B cell (primary cell): Measurements from ENCODE around the gene C4orf33. TPM values are rescaled to one million over a fixed set of nuclear protein-coding genes. Genes with fewer than 3 reads are reported as not detected.

ENCODE experiments used
- ATAC-seq: fragments of 200-7000 bp; cut with Tn5 transposase; one replicate; pipeline ENCODE4 v1.10.0; 2021; ENCODE audit warnings: low read depth, mild to moderate bottlenecking, moderate number of reproducible peaks, moderate library complexity
- CTCF ChIA-PET: fragments of 350-600 bp; sonication (Branson Sonifier 250); formaldehyde crosslinking; loops from one replicate; lab custom pipeline; 2021; ENCODE audit warnings: antibody characterized with exemption, inconsistent platforms; lab: Charles Lee
- POLR2A ChIA-PET: fragments of 350-600 bp; sonication (Branson Sonifier 250); formaldehyde crosslinking; loops from one replicate; lab custom pipeline; 2021; ENCODE audit warnings: antibody characterized with exemption; lab: Charles Lee
- DNase-seq: peaks from one replicate; pipeline ENCODE4 v3.0.0; 2013
- H2AFZ ChIP-seq: 2 replicates; pipeline ENCODE4 v1.6.1; 2012; ENCODE audit warnings: mild to moderate bottlenecking, low read depth, low read length; ENCODE audit not compliant: insufficient read depth, poor library complexity, severe bottlenecking
- H3K27ac ChIP-seq, 2 donors: 1 replicate in 1 of 2; 2 replicates in 1 of 2; pipeline ENCODE4 v1.5.1; 2012 to 2013; ENCODE audit warnings: low read length in 2 of 2, mild to moderate bottlenecking in 2 of 2, moderate library complexity in 1 of 2
- H3K27me3 ChIP-seq, 4 experiments: fragments of 200-600 bp in 1 of 4; sonication (generic) in 1 of 4; replicated peaks in 1 of 4; 1 replicate in 2 of 4; 2 replicates in 2 of 4; pipeline versions ENCODE4 v1.6.1 to v1.7.0; 2013 to 2016; ENCODE audit warnings: low read length in 3 of 4, mild to moderate bottlenecking in 2 of 4, mixed read lengths in 1 of 4, moderate library complexity in 1 of 4; ENCODE audit not compliant: insufficient read depth in 4 of 4, control insufficient read depth in 3 of 4; ENCODE audit errors: control extremely low read depth in 1 of 4
- H3K36me3 ChIP-seq, 2 experiments: replicated peaks in 1 of 2; 1 replicate in 1 of 2; 2 replicates in 1 of 2; pipeline versions ENCODE4 v1.6.1 to v1.7.1; 2013; ENCODE audit warnings: low read length in 1 of 2; ENCODE audit not compliant: insufficient read depth in 2 of 2, control insufficient read depth in 1 of 2; ENCODE audit errors: control extremely low read depth in 1 of 2, extremely low read depth in 1 of 2
- H3K4me1 ChIP-seq, 2 donors: fragments of 200-600 bp in 1 of 2; sonication (generic) in 1 of 2; 1 replicate in 1 of 2; 2 replicates in 1 of 2; pipeline versions ENCODE4 v1.5.1 to v1.6.1; 2013 to 2017; ENCODE audit warnings: low read length in 2 of 2; ENCODE audit not compliant: control insufficient read depth in 2 of 2, insufficient read depth in 2 of 2
- H3K4me2 ChIP-seq: replicated peaks from 2 replicates; pipeline ENCODE3; 2012; ENCODE audit warnings: mild to moderate bottlenecking, low read depth, low read length; ENCODE audit not compliant: poor library complexity, severe bottlenecking
- H3K4me3 ChIP-seq, 5 experiments: fragments of 200-600 bp in 1 of 5; sonication (generic) in 1 of 5; 1 replicate in 3 of 5; 2 replicates in 2 of 5; pipeline versions ENCODE4 v1.5.1 to v1.7.0; 2011 to 2016; ENCODE audit warnings: low read length in 4 of 5, mild to moderate bottlenecking in 4 of 5, low read depth in 2 of 5, control low read depth in 1 of 5, moderate library complexity in 1 of 5; ENCODE audit not compliant: insufficient read depth in 1 of 5; ENCODE audit errors: control extremely low read depth in 1 of 5, extremely low read depth in 1 of 5
- H3K79me2 ChIP-seq: fragments of 200-600 bp; sonication (generic); one replicate; pipeline ENCODE4 v1.6.0; 2016; ENCODE audit warnings: low read length; ENCODE audit not compliant: control insufficient read depth, insufficient read depth
- H3K9ac ChIP-seq: fragments of 200-600 bp; sonication (generic); 2 replicates; pipeline ENCODE4 v1.6.1; 2017; ENCODE audit warnings: mild to moderate bottlenecking, low read length, moderate library complexity
- H3K9me3 ChIP-seq, 3 donors: one replicate each; pipeline versions ENCODE4 v1.6.1 to v1.7.1; 2013; ENCODE audit warnings: low read length in 2 of 3; ENCODE audit not compliant: control insufficient read depth in 2 of 3, insufficient read depth in 1 of 3; ENCODE audit errors: control extremely low read depth in 1 of 3
- H4K20me1 ChIP-seq: 2 replicates; pipeline ENCODE4 v1.6.0; 2012; ENCODE audit warnings: mild to moderate bottlenecking, low read length; ENCODE audit not compliant: insufficient read depth, control insufficient read depth, poor library complexity, severe bottlenecking
- H3K27ac Mint-ChIP-seq: one replicate; pipeline ENCODE4 v1.8.0; 2021; ENCODE audit warnings: mixed read lengths
- H3K27me3 Mint-ChIP-seq: one replicate; pipeline ENCODE4 v1.8.0; 2021; ENCODE audit warnings: mixed read lengths
- H3K4me1 Mint-ChIP-seq: one replicate; pipeline ENCODE4 v1.8.0; 2021; ENCODE audit warnings: mixed read lengths
- H3K4me3 Mint-ChIP-seq: one replicate; pipeline ENCODE4 v1.8.0; 2021; ENCODE audit warnings: mixed read lengths
- H3K9me3 Mint-ChIP-seq: one replicate; pipeline ENCODE4 v1.8.0; 2022; ENCODE audit warnings: mixed read lengths; ENCODE audit not compliant: insufficient read depth
- CTCF ChIP-seq: fragments of 200-600 bp; IDR thresholded peaks from one replicate; pipeline ENCODE4 v1.8.0; 2022; ENCODE audit warnings: antibody characterized with exemption, mild to moderate bottlenecking
- EZH2 ChIP-seq: IDR thresholded peaks from 2 replicates; pipeline ENCODE4 v1.6.1; 2012; ENCODE audit warnings: borderline replicate concordance, low read depth, mild to moderate bottlenecking, moderate library complexity, low read length; ENCODE audit not compliant: insufficient read depth, poor library complexity, severe bottlenecking
- WGBS: methylation state at CpG from one replicate; pipeline ENCODE4 v1.1.5; 2013; ENCODE audit warnings: missing lambda C conversion rate; ENCODE audit not compliant: insufficient coverage; 5-methylcytosine and 5-hydroxymethylcytosine counted together
- intact Hi-C: fragments of 100-400 bp; cut with micrococcal nuclease; formaldehyde crosslinking; loops from one replicate; pipeline ENCODE4 v1.10.0; 2022
- polyA plus RNA-seq: library from polyadenylated mRNA; depleted of rRNA; stranded (reverse); fragments of >200 nt; gene quantifications from 2 replicates; pipeline ENCODE4 v1.2.3, GENCODE V29; 2012
- total RNA-seq, 2 donors: library from RNA; stranded (reverse); fragments of 120-200 nt in 1 of 2; gene quantifications; 1 replicate in 1 of 2; 2 replicates in 1 of 2; pipeline versions ENCODE4 v1.2.3 to v1.2.4, GENCODE V29; 2013 to 2022

Gene C4orf33
- total and polyA plus RNA-seq, 2 donors (not counting 1 experiment from before 2014, with no cell fraction given), result 9.0 to 9.5 TPM

GRCh38 chr4:129163427-129163826 lies 67.5 kb downstream of the C4orf33 start:
- Histone ChIP-seq H3K79me2 (no peaks in the 10 kb centered on the region), H3K9me3 (no peaks in the 10 kb centered on the region), H3K27ac (no peak overlapping the region), H3K36me3 (no peaks in the 10 kb centered on the region), H3K27me3 (no peaks in the 10 kb centered on the region), H2AFZ (no peak overlapping the region), H3K4me3 (no peak overlapping the region), H3K4me2 (no peak overlapping the region), H3K9ac (no peak overlapping the region), H3K4me1 (no peaks in the 10 kb centered on the region), H4K20me1 (no peaks in the 10 kb centered on the region)
- H3K4me1 Mint-ChIP-seq, result no peaks in the 10 kb centered on the region
- no peaks in the 10 kb centered on the region for H3K9me3 Mint-ChIP-seq
- TF ChIP-seq CTCF (no peak), EZH2 (no peak)
- intact Hi-C loops, result no loop called here
- DNase-seq (no peak), ATAC-seq (no peak)
- ChIA-PET POLR2A (no interaction called here), CTCF (no interaction called here)
- no peak overlapping the region for H3K4me3 Mint-ChIP-seq
- WGBS, result no CpG with 5 or more reads among the region's 3 CpGs
- peaks cover 11% of the 10 kb centered on the region for H3K27me3 Mint-ChIP-seq
- no peak overlapping the region for H3K27ac Mint-ChIP-seq

DNA sequence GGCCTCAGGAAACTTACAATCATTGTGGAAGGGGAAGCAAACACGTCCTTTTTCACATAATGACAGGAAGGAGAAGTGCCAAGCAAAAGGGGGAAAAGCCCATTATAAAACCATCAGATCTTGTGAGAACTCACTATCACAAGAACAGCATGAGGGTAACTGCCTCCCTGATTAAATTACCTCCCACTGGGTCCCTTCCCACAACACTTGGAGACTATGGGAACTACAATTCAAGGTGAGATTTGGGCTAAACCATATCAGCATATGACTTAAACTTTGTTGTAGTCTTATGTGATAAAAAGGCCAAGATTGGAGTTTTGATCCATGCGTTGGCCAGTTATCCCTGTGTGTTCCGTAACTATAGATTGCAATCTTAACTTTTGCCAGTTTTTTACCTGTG lies 68.3 kb downstream of the C4orf33 start:
- no peaks in the 10 kb centered on the region for H3K9me3 Mint-ChIP-seq
- Histone ChIP-seq H4K20me1 (no peaks in the 10 kb centered on the region), H3K4me2 (no peak overlapping the region), H2AFZ (no peak overlapping the region), H3K27ac (no peak overlapping the region), H3K4me1 (no peaks in the 10 kb centered on the region), H3K9me3 (no peaks in the 10 kb centered on the region), H3K4me3 (no peak overlapping the region), H3K36me3 (no peaks in the 10 kb centered on the region), H3K79me2 (no peaks in the 10 kb centered on the region), H3K27me3 (no peaks in the 10 kb centered on the region), H3K9ac (no peak overlapping the region)
- DNase-seq (no peak), ATAC-seq (no peak)
- ChIA-PET CTCF (no interaction called here), POLR2A (interaction anchor here (0.6 kb wide), 1 partner anchor 1545 kb away, joined by 3 read pairs; no protein-coding TSS in a partner anchor)
- no peak overlapping the region for H3K27ac Mint-ChIP-seq
- peaks cover 13% of the 10 kb centered on the region for H3K27me3 Mint-ChIP-seq
- intact Hi-C loops, result no loop called here
- TF ChIP-seq CTCF, result no peak
- no peak for TF ChIP-seq EZH2
- WGBS, result 100% methylated on average over 1 of the region's 3 CpGs
- no peaks in the 10 kb centered on the region for H3K4me1 Mint-ChIP-seq
- no peak overlapping the region for H3K4me3 Mint-ChIP-seq

Other genes with a start within 250 kb of the C4orf33 start
- 27.0 and 27.2 TPM in 2 replicates for gene SCLT1, start 2.6 kb upstream of the C4orf33 start, total RNA-seq
- gene SCLT1, start 2.6 kb upstream of the C4orf33 start, polyA plus RNA-seq, result 3.5 and 6.5 TPM in 2 replicates